ENCODE measurements around the gene PHYH. TPM values are rescaled to one million over a fixed set of nuclear protein-coding genes. Genes with fewer than 3 reads are reported as not detected.

Gene PHYH
- total RNA-seq, 2 experiments from 2014 or later = 6.9 to 15.1 TPM

- H3K4me3 ChIP-seq (ENCODE audit: low read depth, low read length, poor library complexity, severe bottlenecking) = no peak overlapping the region
- H3K4me1 ChIP-seq (ENCODE audit: insufficient read depth, low read length, poor library complexity, severe bottlenecking) = peaks cover 12% of the 10 kb centered on the region
- H3K9me2 ChIP-seq (ENCODE audit: insufficient read depth, low read length) = no peaks in the 10 kb centered on the region
- TF ChIP-seq EZH2phosphoT487 (IDR thresholded peaks at IDR 0.05; ENCODE audit: borderline replicate concordance, low read depth, low read length) (no peak), CTCF (conservative IDR thresholded peaks at IDR 0.05; ENCODE audit: low read length) (no peak)
- no peak for DNase-seq (ENCODE audit: low spot score)
- CTCF ChIA-PET (ENCODE audit: unreplicated experiment) = no interaction called here
- intact Hi-C loops (cut with micrococcal nuclease; ENCODE audit: unreplicated experiment) = no loop called here
- H3K79me2 ChIP-seq (ENCODE audit: insufficient read depth, low read depth, low read length) = no peaks in the 10 kb centered on the region
- no peaks in the 10 kb centered on the region for H3K9me3 ChIP-seq (ENCODE audit: low read length)
- no peak overlapping the region for H3K4me2 ChIP-seq (ENCODE audit: low read length)
- BruUV-seq (replicated peaks) = no TSS peak
- POLR2A ChIA-PET = interaction anchor here (0.6 to 0.7 kb wide), 2 partner anchors 12 to 63 kb away, joined by 3 read pairs; no protein-coding TSS in a partner anchor
- H3K36me3 ChIP-seq (ENCODE audit: insufficient read depth, low read length) = no peaks in the 10 kb centered on the region
- no peak overlapping the region for H2AFZ ChIP-seq (ENCODE audit: low read length)
- H3K27ac ChIP-seq (ENCODE audit: low read depth, low read length, poor library complexity, severe bottlenecking) = no peak overlapping the region
- no peaks in the 10 kb centered on the region for H4K20me1 ChIP-seq (ENCODE audit: insufficient read depth, low read length)
Observed at GRCh38 chr10:13296476-13296875, 3.4 kb downstream of the PHYH start.

DNA sequence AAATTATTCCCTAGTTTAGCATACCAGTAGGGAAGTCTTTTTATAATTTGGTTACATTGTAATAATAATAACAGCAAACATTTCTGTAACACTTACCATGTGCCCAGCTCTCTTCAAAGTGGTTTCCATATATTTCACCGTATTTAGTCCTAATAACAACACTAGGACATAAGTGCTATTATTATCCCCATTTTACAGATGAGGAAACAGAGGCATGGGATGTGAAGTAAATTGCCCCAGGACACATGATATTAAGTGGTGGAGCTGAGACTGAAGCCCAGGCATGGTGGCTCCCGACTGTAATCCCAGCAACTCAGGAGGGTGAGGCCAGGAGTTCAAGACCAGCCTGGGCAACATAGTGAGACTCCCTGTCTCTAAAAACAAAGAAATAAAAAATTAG lies 5.1 kb downstream of the PHYH start:
- DNase-seq (ENCODE audit: low spot score) = no peak
- H4K20me1 ChIP-seq (ENCODE audit: insufficient read depth, low read length) = no peaks in the 10 kb centered on the region
- intact Hi-C loops (cut with micrococcal nuclease; ENCODE audit: unreplicated experiment) = no loop called here
- H3K27ac ChIP-seq (ENCODE audit: low read depth, low read length, poor library complexity, severe bottlenecking) = no peak overlapping the region
- no peak overlapping the region for H3K4me2 ChIP-seq (ENCODE audit: low read length)
- H2AFZ ChIP-seq (ENCODE audit: low read length) = no peak overlapping the region
- no peak for TF ChIP-seq CTCF (conservative IDR thresholded peaks at IDR 0.05; ENCODE audit: low read length)
- TF ChIP-seq EZH2phosphoT487 (IDR thresholded peaks at IDR 0.05; ENCODE audit: borderline replicate concordance, low read depth, low read length) = no peak
- no peaks in the 10 kb centered on the region for H3K9me2 ChIP-seq (ENCODE audit: insufficient read depth, low read length)
- ChIA-PET POLR2A (interaction anchor here (1.4 kb wide), 1 partner anchor 8 kb away, joined by 3 read pairs; no protein-coding TSS in a partner anchor), CTCF (ENCODE audit: unreplicated experiment) (no interaction called here)
- BruUV-seq (replicated peaks) = no TSS peak
- H3K79me2 ChIP-seq (ENCODE audit: insufficient read depth, low read depth, low read length) = no peaks in the 10 kb centered on the region
- no peaks in the 10 kb centered on the region for H3K36me3 ChIP-seq (ENCODE audit: insufficient read depth, low read length)
- no peaks in the 10 kb centered on the region for H3K9me3 ChIP-seq (ENCODE audit: low read length)
- H3K4me1 ChIP-seq (ENCODE audit: insufficient read depth, low read length, poor library complexity, severe bottlenecking) = peaks cover 5% of the 10 kb centered on the region
- H3K4me3 ChIP-seq (ENCODE audit: low read depth, low read length, poor library complexity, severe bottlenecking) = no peak overlapping the region

- Histone ChIP-seq H3K9me2 (ENCODE audit: insufficient read depth, low read length) (no peaks in the 10 kb centered on the region), H2AFZ (ENCODE audit: low read length) (no peak overlapping the region), H3K79me2 (ENCODE audit: insufficient read depth, low read depth, low read length) (no peaks in the 10 kb centered on the region), H3K4me1 (ENCODE audit: insufficient read depth, low read length, poor library complexity, severe bottlenecking) (peaks cover 6% of the 10 kb centered on the region), H3K4me2 (ENCODE audit: low read length) (no peak overlapping the region), H3K9me3 (ENCODE audit: low read length) (no peaks in the 10 kb centered on the region), H3K4me3 (ENCODE audit: low read depth, low read length, poor library complexity, severe bottlenecking) (no peak overlapping the region), H3K36me3 (ENCODE audit: insufficient read depth, low read length) (no peaks in the 10 kb centered on the region), H4K20me1 (ENCODE audit: insufficient read depth, low read length) (no peaks in the 10 kb centered on the region), H3K27ac (ENCODE audit: low read depth, low read length, poor library complexity, severe bottlenecking) (no peak overlapping the region)
- CTCF ChIA-PET (ENCODE audit: unreplicated experiment) = no interaction called here
- no TSS peak for BruUV-seq (replicated peaks)
- intact Hi-C loops (cut with micrococcal nuclease; ENCODE audit: unreplicated experiment) = no loop called here
- DNase-seq (ENCODE audit: low spot score) = no peak
- TF ChIP-seq EZH2phosphoT487 (IDR thresholded peaks at IDR 0.05; ENCODE audit: borderline replicate concordance, low read depth, low read length) = no peak
- TF ChIP-seq CTCF (conservative IDR thresholded peaks at IDR 0.05; ENCODE audit: low read length) = no peak
- POLR2A ChIA-PET = interaction anchor here (0.5 kb wide), 1 partner anchor 143 kb away, joined by 3 read pairs; no protein-coding TSS in a partner anchor
Observed at GRCh38 chr10:13291821-13292773, 7.8 kb downstream of the PHYH start.

Measured in OCI-LY7 (cell line).